ENCODE data around the gene CCDC47. TPM values are rescaled to one million over a fixed set of nuclear protein-coding genes. Genes with fewer than 3 reads are reported as not detected.
"Not testable (repeated sequence)": the region's sequence is repeated elsewhere in the genome, so short reads cannot be mapped to it uniquely, and the experiment has no call there.

CCDC47 gene
- polyA plus RNA-seq, 3 donors = 103 to 120 (median 109) TPM

- no peak for DNase-seq (ENCODE audit: extremely low read depth in 1 of 11, low read depth in 9 of 11, low spot score in 4 of 11)
Measured at GRCh38 chr17:63760771-63761539, 12.4 kb downstream of the CCDC47 start.

GRCh38 chr17:63758428-63758827 is 15.0 kb downstream of the CCDC47 start:
- no peak for DNase-seq (ENCODE audit: extremely low read depth in 1 of 11, low read depth in 9 of 11, low spot score in 4 of 11)

- DNase-seq (ENCODE audit: extremely low read depth in 1 of 11, low read depth in 9 of 11, low spot score in 4 of 11) = no peak
Measured at GRCh38 chr17:63754046-63754445, 19.4 kb downstream of the CCDC47 start.

- DNase-seq (ENCODE audit: extremely low read depth in 1 of 11, low read depth in 9 of 11, low spot score in 4 of 11) = no peak
Measured at GRCh38 chr17:63753215-63753614, 20.2 kb downstream of the CCDC47 start.

- DNase-seq (ENCODE audit: extremely low read depth in 1 of 11, low read depth in 9 of 11, low spot score in 4 of 11) = no peak
Measured at GRCh38 chr17:63752707-63753106, 20.7 kb downstream of the CCDC47 start.

- DNase-seq (ENCODE audit: extremely low read depth in 1 of 11, low read depth in 9 of 11, low spot score in 4 of 11) = no peak
Measured at GRCh38 chr17:63751806-63752205, 21.6 kb downstream of the CCDC47 start.

- peak; percentile 86 to 97 (median 95) for DNase-seq (ENCODE audit: extremely low read depth in 1 of 11, low read depth in 9 of 11, low spot score in 4 of 11)
Measured at GRCh38 chr17:63741408-63742173, 31.8 kb downstream of the CCDC47 start, which contains the start of gene STRADA. STRADA (minus strand) TSS chr17:63741799; CDS start chr17:63728369, 13,430 bp downstream.

GRCh38 chr17:63741143-63741407 is 32.3 kb downstream of the CCDC47 start:
- DNase-seq (ENCODE audit: extremely low read depth in 1 of 11, low read depth in 9 of 11, low spot score in 4 of 11) = no peak

- DNase-seq (ENCODE audit: extremely low read depth in 1 of 11, low read depth in 9 of 11, low spot score in 4 of 11) = peak in 1 of 11 donors; percentile 2
Measured at GRCh38 chr17:63740464-63741142, 32.8 kb downstream of the CCDC47 start.

- DNase-seq (ENCODE audit: extremely low read depth in 1 of 11, low read depth in 9 of 11, low spot score in 4 of 11) = no peak
Measured at GRCh38 chr17:63735691-63736090, 37.7 kb downstream of the CCDC47 start.

- DNase-seq (ENCODE audit: extremely low read depth in 1 of 11, low read depth in 9 of 11, low spot score in 4 of 11) = no peak
Measured at GRCh38 chr17:63722403-63722802, 51.0 kb downstream of the CCDC47 start.

GRCh38 chr17:63720194-63720593 is 53.2 kb downstream of the CCDC47 start:
- not testable (repeated sequence) for DNase-seq (ENCODE audit: extremely low read depth in 1 of 11, low read depth in 9 of 11, low spot score in 4 of 11)

GRCh38 chr17:63718988-63719387 is 54.4 kb downstream of the CCDC47 start:
- DNase-seq (ENCODE audit: extremely low read depth in 1 of 11, low read depth in 9 of 11, low spot score in 4 of 11) = no peak

GRCh38 chr17:63716426-63716825 is 57.0 kb downstream of the CCDC47 start:
- no peak for DNase-seq (ENCODE audit: extremely low read depth in 1 of 11, low read depth in 9 of 11, low spot score in 4 of 11)

GRCh38 chr17:63714550-63715277 is 58.7 kb downstream of the CCDC47 start:
- DNase-seq (ENCODE audit: extremely low read depth in 1 of 11, low read depth in 9 of 11, low spot score in 4 of 11) = peak in 5 of 11 donors; percentile 28 to 50 (median 41)

GRCh38 chr17:63709110-63709509 is 64.3 kb downstream of the CCDC47 start:
- DNase-seq (ENCODE audit: extremely low read depth in 1 of 11, low read depth in 9 of 11, low spot score in 4 of 11) = no peak

GRCh38 chr17:63707151-63707550 is 66.2 kb downstream of the CCDC47 start:
- DNase-seq (ENCODE audit: extremely low read depth in 1 of 11, low read depth in 9 of 11, low spot score in 4 of 11) = no peak

- no peak for DNase-seq (ENCODE audit: extremely low read depth in 1 of 11, low read depth in 9 of 11, low spot score in 4 of 11)
Measured at GRCh38 chr17:63706336-63707082, 66.9 kb downstream of the CCDC47 start.

GRCh38 chr17:63705657-63706056 is 67.7 kb downstream of the CCDC47 start:
- DNase-seq (ENCODE audit: extremely low read depth in 1 of 11, low read depth in 9 of 11, low spot score in 4 of 11) = no peak
